ENCODE measurements around the gene DLX2. TPM values are rescaled to one million over a fixed set of nuclear protein-coding genes. Genes with fewer than 3 reads are reported as not detected.
A peak's percentile ranks its signal among the peaks of the same experiment; 100 is the strongest.

DLX2 gene
- total and polyA plus RNA-seq, 2 of the 13 experiments (the other 11 are each of a cell fraction or from before 2014, with no cell fraction given), result 0.07 to 0.15 TPM

- H3K27ac ChIP-seq (ENCODE audit: extremely low read length, insufficient read depth, low read length), result no peak overlapping the region
- CTCF ChIA-PET (ENCODE audit: low intra/inter-chr PET ratio, low total read pairs), result no interaction called here
- no peak for FAIRE-seq
- WGBS (ENCODE audit: low lambda C conversion rate), result 10% methylated on average over 13 of the region's 17 CpGs
- H4K20me1 ChIP-seq (ENCODE audit: insufficient read depth, low read length), result peaks cover 3% of the 10 kb centered on the region; the same call in 1 of the 2 replicates
- peaks cover 12 to 77% of the 10 kb centered on the region in 2 experiments; a peak in 4 of 5 replicates for H3K27me3 ChIP-seq (ENCODE audit: control insufficient read depth in 1 of 2, insufficient read depth in 2 of 2, low read length in 2 of 2)
- no peak overlapping the region for H3K9ac ChIP-seq (ENCODE audit: insufficient read depth, low read depth, low read length)
- no TSS peak for BruUV-seq (replicated peaks)
- peak overlapping the region; percentile 60 to 82 (median 64) for H3K4me3 ChIP-seq (replicated peaks in 1 of 3; ENCODE audit: insufficient read depth in 1 of 3, low read depth in 2 of 3, low read length in 3 of 3)
- in situ Hi-C loops (cut with HindIII; ENCODE audit: extremely low pct_ligation_motif_present, low pct_unique_long_range_greater_than_20kb), result no loop called here
- POLR2A ChIA-PET, result interaction anchor here (0.5 to 4.9 kb wide), 5 partner anchors 11 to 74 kb away, joined by 4 to 42 read pairs (median 16); partner anchors contain the start of gene DLX2
- peak overlapping the region; percentile 98 for H3K4me2 ChIP-seq (ENCODE audit: low read depth, low read length)
- no peaks in the 10 kb centered on the region for H3K9me3 ChIP-seq (ENCODE audit: low read length)
- intact Hi-C loops (cut with micrococcal nuclease; ENCODE audit: unreplicated experiment), result loop anchor here (2.0 kb wide), 2 partner anchors 18 to 56 kb away; partner anchors contain the start of gene DLX2
- no peaks in the 10 kb centered on the region for H3K79me2 ChIP-seq (ENCODE audit: insufficient read depth, low read length)
- H2AFZ ChIP-seq (ENCODE audit: low read length), result no peak overlapping the region
- H3K4me1 ChIP-seq (ENCODE audit: insufficient read depth, low read length), result peaks cover 80% of the 10 kb centered on the region
- DNase-seq (ENCODE audit: low spot score), result no peak
- TF ChIP-seq CENPBD1 (CRISPR knock-in tag; IDR thresholded peaks at IDR 0.05; ENCODE audit: borderline replicate concordance, low read depth) (0 out of 2 replicates have a peak, but pooled peaks have one; percentile 21), SRSF4 (IDR thresholded peaks at IDR 0.05; ENCODE audit: low read depth, low read length, poor library complexity, severe bottlenecking) (no peak), ZNF768 (CRISPR knock-in tag; IDR thresholded peaks at IDR 0.05) (0 out of 2 replicates have a peak, but pooled peaks have one; percentile 4), ZFAT (CRISPR knock-in tag; conservative IDR thresholded peaks at IDR 0.05) (no peak), SNAPC4 (CRISPR knock-in tag; IDR thresholded peaks at IDR 0.05) (0 out of 2 replicates have a peak, but pooled peaks have one; percentile 16), ZNF891 (CRISPR knock-in tag; IDR thresholded peaks at IDR 0.05) (0 out of 2 replicates have a peak, but pooled peaks have one; percentile 1), ZNF672 (CRISPR knock-in tag; IDR thresholded peaks at IDR 0.05) (0 out of 2 replicates have a peak, but pooled peaks have one; percentile 21), ZNF589 (CRISPR knock-in tag; conservative IDR thresholded peaks at IDR 0.05) (0 out of 2 replicates have a peak, but pooled peaks have one; percentile 2), ZNF746 (CRISPR knock-in tag; IDR thresholded peaks at IDR 0.05) (0 out of 2 replicates have a peak, but pooled peaks have one; percentile 25), EP300 (IDR thresholded peaks at IDR 0.05; ENCODE audit: low read depth in 2 of 2, low read length in 2 of 2) (no peak), EP300 (CRISPR knock-in tag; IDR thresholded peaks at IDR 0.05; ENCODE audit: borderline replicate concordance) (0 out of 2 replicates have a peak, but pooled peaks have one; percentile 48), CBX2 (IDR thresholded peaks at IDR 0.05; ENCODE audit: low read depth, low read length) (no peak), CBX2 (CRISPR knock-in tag; IDR thresholded peaks at IDR 0.05; ENCODE audit: low read depth) (0 out of 2 replicates have a peak, but pooled peaks have one; percentile 12), EZH2 (conservative IDR thresholded peaks at IDR 0.05; ENCODE audit: low read depth, low read length) (0 out of 2 replicates have a peak, but pooled peaks have one; percentile 33), MLLT10 (CRISPR knock-in tag; IDR thresholded peaks at IDR 0.05) (no peak)
- TF ChIP-seq, protein P1, sequence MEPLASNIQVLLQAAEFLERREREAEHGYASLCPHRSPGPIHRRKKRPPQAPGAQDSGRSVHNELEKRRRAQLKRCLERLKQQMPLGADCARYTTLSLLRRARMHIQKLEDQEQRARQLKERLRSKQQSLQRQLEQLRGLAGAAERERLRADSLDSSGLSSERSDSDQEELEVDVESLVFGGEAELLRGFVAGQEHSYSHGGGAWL (CRISPR knock-in tag; IDR thresholded peaks at IDR 0.05), result 0 out of 2 replicates have a peak, but pooled peaks have one; percentile 10
- TF ChIP-seq, protein P2, sequence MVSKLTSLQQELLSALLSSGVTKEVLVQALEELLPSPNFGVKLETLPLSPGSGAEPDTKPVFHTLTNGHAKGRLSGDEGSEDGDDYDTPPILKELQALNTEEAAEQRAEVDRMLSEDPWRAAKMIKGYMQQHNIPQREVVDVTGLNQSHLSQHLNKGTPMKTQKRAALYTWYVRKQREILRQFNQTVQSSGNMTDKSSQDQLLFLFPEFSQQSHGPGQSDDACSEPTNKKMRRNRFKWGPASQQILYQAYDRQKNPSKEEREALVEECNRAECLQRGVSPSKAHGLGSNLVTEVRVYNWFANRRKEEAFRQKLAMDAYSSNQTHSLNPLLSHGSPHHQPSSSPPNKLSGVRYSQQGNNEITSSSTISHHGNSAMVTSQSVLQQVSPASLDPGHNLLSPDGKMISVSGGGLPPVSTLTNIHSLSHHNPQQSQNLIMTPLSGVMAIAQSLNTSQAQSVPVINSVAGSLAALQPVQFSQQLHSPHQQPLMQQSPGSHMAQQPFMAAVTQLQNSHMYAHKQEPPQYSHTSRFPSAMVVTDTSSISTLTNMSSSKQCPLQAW (CRISPR knock-in tag; IDR thresholded peaks at IDR 0.05), result 0 out of 2 replicates have a peak, but pooled peaks have one; percentile 3
- ATAC-seq, result peak; percentile 4
- no peaks in the 10 kb centered on the region for H3K36me3 ChIP-seq (replicated peaks in 1 of 2; ENCODE audit: control insufficient read depth in 1 of 2, insufficient read depth in 2 of 2, low read length in 2 of 2)
These were observed 18.4 kb downstream of the DLX2 start for GRCh38 chr2:172084395-172084644.
